RKO (cell line): ENCODE results near the gene TGFA.
A peak's percentile ranks its signal among the peaks of the same experiment; 100 is the strongest.

Source experiments
- DNase-seq: peaks from one replicate; pipeline ENCODE4 v3.0.0-alpha.2; 2016; ENCODE audit warnings: low spot score

The TGFA gene

GRCh38 chr2:70463581-70463980 is 90.0 kb downstream of the TGFA start:
- no peak for DNase-seq

GRCh38 chr2:70461981-70462876 is 91.4 kb downstream of the TGFA start:
- DNase-seq = no peak

- DNase-seq = no peak
These were observed 92.2 kb downstream of the TGFA start for GRCh38 chr2:70461414-70461813.

DNA sequence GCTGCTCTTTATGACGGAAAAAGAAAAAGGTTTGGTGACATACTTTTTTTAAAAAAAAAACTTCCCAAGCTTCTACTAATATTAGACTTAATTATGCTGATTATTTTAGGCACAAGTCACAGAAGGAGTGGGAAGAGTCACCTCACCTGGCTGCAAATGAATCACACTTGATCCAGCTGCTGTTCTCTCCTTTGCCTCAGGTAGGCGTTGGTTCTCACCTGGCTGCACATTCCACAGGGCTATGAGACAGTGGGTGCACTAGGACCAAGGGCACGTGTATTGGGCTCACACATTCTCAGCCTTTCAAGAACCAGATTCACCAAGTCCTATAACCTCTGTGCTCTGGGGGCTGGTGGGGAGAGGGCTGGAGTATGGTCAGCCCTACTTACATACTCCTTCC is 93.3 kb downstream of the TGFA start:
- no peak for DNase-seq

DNA sequence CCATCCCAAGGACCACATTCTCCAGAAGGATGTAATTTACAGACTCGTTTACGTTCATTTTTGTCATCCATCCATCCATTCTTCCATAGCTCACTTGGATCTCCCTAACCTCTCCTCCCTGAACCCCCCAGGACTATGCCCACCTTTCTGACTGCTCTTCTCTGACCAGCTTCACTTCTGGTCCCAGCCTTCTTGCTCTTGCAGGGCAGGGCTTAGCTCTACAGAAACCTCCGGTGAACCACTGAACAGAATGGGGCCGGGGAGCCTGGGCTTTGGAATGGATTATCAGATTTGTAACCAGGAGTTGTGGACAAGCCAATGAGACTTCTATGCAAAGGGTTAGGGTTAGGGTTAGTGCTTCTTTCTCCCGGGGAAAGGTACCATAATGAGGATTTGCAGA is 95.0 kb downstream of the TGFA start:
- DNase-seq = no peak

- no peak for DNase-seq
These were observed 96.8 kb downstream of the TGFA start for GRCh38 chr2:70456585-70457495.

DNA sequence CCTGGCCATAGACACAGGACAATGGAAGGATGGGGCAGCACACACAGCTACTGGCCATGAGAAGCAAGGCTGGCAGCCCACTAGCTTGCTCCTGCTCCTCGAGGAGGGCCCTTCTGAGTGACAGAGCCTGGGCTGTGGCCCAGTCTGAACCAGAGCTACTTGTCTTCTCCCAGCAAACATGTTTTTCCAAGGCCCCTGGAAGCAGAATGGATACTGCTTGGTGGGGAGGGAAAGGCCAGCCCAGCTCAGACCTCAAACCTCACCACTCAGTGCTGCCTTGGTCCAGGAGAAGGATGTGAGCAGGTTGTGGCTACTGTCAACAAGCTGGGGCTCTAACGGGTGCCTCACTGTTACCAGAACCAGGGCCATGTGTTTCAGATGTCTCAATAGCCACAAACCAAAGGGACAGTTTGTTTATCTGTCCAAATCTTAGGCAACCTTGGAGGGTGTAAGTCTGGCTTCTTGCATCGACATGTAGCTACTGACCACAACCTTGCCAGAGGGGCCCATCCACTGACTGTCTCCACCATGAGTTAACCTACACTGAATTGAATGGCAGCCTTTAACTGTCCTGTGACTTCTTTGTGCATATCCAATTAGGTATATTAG is 98.6 kb downstream of the TGFA start:
- no peak for DNase-seq

- no peak for DNase-seq
These were observed 102.9 kb downstream of the TGFA start for GRCh38 chr2:70450641-70451250.

GRCh38 chr2:70448041-70448440 is 105.6 kb downstream of the TGFA start:
- no peak for DNase-seq

- DNase-seq = no peak
These were observed 109.9 kb downstream of the TGFA start for GRCh38 chr2:70443726-70444125.

DNA sequence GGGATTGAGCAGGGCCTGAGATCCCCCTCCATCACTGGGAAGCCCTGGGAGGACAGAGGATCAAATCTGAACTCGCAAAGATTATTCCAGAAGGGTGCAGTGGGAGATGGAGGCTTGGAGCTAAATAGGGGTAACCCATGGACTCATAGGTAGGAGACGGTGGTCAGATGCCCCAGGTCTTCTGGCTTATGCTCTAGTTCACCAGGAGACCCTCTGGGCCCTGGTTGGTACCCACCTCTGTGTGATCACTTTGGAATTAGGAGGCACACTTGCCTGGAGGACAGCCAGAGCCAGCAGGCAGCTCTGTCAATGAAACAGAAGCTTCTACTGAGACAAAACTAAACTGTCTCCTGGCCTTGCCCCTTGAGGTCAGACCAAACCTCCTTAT is 110.6 kb downstream of the TGFA start:
- DNase-seq = no peak

GRCh38 chr2:70442301-70443077 is 111.1 kb downstream of the TGFA start:
- DNase-seq = peak; percentile 38

DNA sequence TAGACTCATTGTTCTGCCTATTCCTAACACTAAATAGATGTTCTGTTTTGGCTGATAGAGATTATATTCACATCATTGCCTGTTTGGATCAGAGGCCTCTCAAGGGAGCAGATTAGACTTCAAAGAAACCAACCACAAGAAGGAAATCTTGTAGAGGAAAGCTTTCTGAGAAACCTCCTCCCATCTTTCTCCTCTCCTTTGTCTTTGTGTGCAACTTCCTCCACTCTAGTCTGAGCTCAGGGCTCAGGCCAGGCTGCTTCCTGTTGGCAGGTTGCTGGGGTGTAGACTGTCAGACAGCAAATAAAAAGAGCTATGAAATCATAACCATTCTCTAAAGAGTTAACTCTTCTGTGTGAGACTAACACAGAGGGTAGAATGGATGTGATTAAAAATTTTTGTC is 113.0 kb downstream of the TGFA start:
- no peak for DNase-seq

DNA sequence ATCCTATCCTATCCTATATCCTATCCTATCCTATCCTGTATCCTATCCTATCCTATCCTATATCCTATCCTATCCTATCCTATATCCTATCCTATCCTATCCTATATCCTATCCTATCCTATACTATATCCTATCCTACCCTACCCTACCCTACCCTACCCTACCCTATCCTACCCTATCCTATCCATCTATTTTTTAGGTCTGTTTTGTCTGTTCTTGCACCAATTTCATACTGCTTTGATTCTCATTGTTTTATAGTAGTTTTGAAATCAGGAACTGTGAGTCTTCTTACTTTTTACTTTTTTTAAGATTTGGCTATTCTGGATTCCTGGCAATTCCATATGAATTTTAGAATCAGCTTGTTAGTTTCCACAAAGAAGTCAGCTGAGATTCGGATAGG is 118.5 kb downstream of the TGFA start:
- no peak for DNase-seq

GRCh38 chr2:70433315-70433714 is 120.3 kb downstream of the TGFA start:
- DNase-seq = peak; percentile 8

DNA sequence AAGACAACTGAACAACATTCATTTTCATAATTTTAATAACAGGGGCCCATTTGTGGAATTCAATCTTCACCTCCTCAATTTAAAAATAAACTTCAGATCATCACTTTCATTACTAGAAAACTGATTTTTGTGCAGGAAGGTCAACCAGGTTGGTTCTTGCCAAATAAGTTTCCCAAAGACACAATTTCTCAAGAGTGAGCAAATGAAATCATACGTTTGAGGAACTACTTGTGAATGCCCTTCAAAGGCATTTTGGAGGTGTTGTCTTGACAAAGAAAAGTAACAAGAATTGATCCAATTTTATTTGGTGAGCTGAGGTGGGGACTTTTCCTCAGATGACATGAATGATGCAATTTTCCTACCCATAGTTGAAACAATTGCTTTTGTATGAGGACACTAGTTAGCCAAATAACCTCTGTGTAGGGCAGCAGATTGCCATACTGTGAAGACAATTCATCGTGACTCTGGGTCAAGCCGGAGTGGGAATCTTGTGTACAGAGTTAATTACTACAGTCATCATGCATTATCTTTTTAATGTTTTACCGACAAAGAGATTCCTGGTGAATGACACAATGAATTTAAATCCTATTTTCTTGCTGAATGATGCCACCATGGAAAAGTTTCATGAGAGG is 121.8 kb downstream of the TGFA start:
- DNase-seq = peak; percentile 7

DNA sequence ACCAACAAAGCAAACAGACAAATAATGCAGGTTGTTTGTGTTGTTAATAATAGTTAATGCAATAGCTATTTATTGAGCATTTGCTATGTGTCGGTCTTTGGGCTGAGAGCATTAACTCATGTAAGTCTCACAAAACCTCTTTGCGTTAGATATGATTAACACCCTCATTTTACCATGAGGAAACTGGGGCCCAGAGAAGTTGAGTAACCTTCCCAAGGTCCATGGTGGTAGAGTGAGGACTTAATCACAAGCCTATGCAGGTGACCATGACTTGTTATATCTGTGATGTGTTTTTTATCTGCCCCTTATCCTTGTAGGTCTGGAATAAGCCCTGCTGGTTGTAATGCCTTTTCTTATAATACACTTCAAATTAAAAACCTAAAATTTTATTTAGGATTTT is 127.3 kb downstream of the TGFA start:
- no peak for DNase-seq

- DNase-seq = no peak
These were observed 127.8 kb downstream of the TGFA start for GRCh38 chr2:70425682-70426301.

DNA sequence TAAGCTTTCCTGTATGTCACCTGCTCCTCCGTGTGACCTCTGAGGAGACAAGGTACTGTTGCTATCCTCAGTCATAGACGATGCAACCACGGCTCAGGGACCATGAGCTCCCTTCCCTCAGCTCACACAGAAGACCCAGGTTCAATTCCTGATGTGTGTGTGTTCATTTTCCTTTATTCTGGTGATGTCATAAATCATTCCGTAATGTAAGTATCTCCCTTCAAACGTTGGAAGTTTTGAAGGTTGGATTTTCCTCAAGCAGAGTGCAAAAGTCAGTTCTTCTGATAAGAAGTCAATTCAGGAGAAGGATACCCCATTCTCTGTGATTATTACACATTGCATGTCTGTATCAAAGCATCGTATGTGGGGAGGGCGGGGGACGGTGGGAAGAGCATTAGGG is 132.9 kb downstream of the TGFA start:
- DNase-seq = no peak

DNA sequence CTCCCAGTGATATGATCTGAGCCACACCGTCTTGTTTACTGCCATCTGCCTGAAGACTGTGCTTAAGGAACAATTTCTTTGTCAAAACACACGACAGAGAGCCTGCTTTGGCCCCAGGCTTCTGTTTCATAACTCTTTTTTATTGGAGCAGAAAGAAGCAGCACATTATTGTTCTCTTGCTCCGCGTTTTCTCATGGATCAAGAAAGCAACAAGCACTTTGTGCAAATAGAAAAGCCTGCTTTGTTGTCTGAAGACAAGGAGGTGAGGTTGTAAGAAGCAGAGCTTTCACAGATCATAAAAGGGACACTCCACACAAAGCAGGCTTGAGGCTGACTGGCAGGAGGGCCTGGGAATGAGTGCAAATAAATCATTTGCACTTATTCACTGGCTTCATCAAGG is 133.5 kb downstream of the TGFA start:
- no peak for DNase-seq
